Caco-2 (cell line): ENCODE data around the gene THADA. TPM values are rescaled to one million over a fixed set of nuclear protein-coding genes. Genes with fewer than 3 reads are reported as not detected.
A peak's percentile ranks its signal among the peaks of the same experiment; 100 is the strongest.

Source experiments
- BruUV-seq: library from RNA; stranded (reverse); fragments of 400-500 nt; replicated peaks from 2 replicates; lab custom pipeline; 2021; lab: Mats Ljungman, UMichigan
- CTCF ChIA-PET: fragments of 300-600 bp; sonication (Branson Sonifier 250); formaldehyde crosslinking; loops from one replicate; lab custom pipeline; 2022; ENCODE audit warnings: antibody characterized with exemption; lab: Charles Lee
- POLR2A ChIA-PET: fragments of 300-600 bp; sonication (Branson Sonifier 250); formaldehyde crosslinking; loops from one replicate; lab custom pipeline; 2022; ENCODE audit warnings: antibody characterized with exemption; lab: Charles Lee
- DNase-seq, 2 experiments: peaks; one replicate each; pipeline versions ENCODE4 v3.0.0 to v3.0.0-alpha.2; 2020 to 2022
- H3K27me3 ChIP-seq: replicated peaks from 2 replicates; pipeline ENCODE4 v1.6.0; 2011; ENCODE audit warnings: low read length; ENCODE audit not compliant: control insufficient read depth, insufficient read depth
- H3K36me3 ChIP-seq: 2 replicates; pipeline ENCODE4 v1.5.1; 2011; ENCODE audit warnings: low read length; ENCODE audit not compliant: control insufficient read depth, insufficient read depth
- H3K4me1 ChIP-seq: fragments of 250-450 bp; sonication (Bioruptor Pico); 2 replicates; pipeline ENCODE4 v1.5.1; 2020; ENCODE audit warnings: mild to moderate bottlenecking
- H3K4me3 ChIP-seq: 2 replicates; pipeline ENCODE4 v1.5.1; 2011; ENCODE audit warnings: low read depth, mild to moderate bottlenecking, control low read depth, low read length
- H3K9me3 ChIP-seq: fragments of 250-450 bp; sonication (Bioruptor Pico); 2 replicates; pipeline ENCODE4 v1.5.1; 2020; ENCODE audit warnings: mild to moderate bottlenecking, moderate library complexity
- H3K27ac Mint-ChIP-seq: one replicate; pipeline ENCODE4 v1.8.0; 2022; ENCODE audit warnings: mixed read lengths; ENCODE audit not compliant: unreplicated experiment
- H3K27me3 Mint-ChIP-seq: one replicate; pipeline ENCODE4 v1.8.0; 2022; ENCODE audit warnings: mixed read lengths; ENCODE audit not compliant: insufficient read depth, unreplicated experiment
- H3K36me3 Mint-ChIP-seq: one replicate; pipeline ENCODE4 v1.8.0; 2022; ENCODE audit warnings: mild to moderate bottlenecking, mixed read lengths; ENCODE audit not compliant: insufficient read depth, unreplicated experiment
- H3K4me1 Mint-ChIP-seq: one replicate; pipeline ENCODE4 v1.8.0; 2022; ENCODE audit warnings: low read depth, mixed read lengths; ENCODE audit not compliant: unreplicated experiment
- H3K4me3 Mint-ChIP-seq: one replicate; pipeline ENCODE4 v1.8.0; 2022; ENCODE audit warnings: mild to moderate bottlenecking, moderate library complexity, mixed read lengths; ENCODE audit not compliant: unreplicated experiment
- H3K9me3 Mint-ChIP-seq: one replicate; pipeline ENCODE4 v1.8.0; 2022; ENCODE audit warnings: mixed read lengths; ENCODE audit not compliant: unreplicated experiment
- intact Hi-C: fragments of 100-400 bp; cut with micrococcal nuclease; formaldehyde crosslinking; loops from one replicate; pipeline ENCODE4 v1.10.0; 2022; ENCODE audit not compliant: unreplicated experiment
- total RNA-seq: library from RNA; stranded (reverse); gene quantifications from 2 replicates; pipeline ENCODE4 v1.2.3, GENCODE V29; 2022
- TF ChIP-seq, protein P1 (sequence below), 2 experiments: fragments of 200-600 bp in 1 of 2; IDR thresholded peaks; 1 replicate in 1 of 2; 2 replicates in 1 of 2; pipeline versions ENCODE4 v1.5.1 to v1.8.0; 2011 to 2022; ENCODE audit warnings: antibody characterized with exemption in 1 of 2, control low read depth in 1 of 2, inconsistent platforms in 1 of 2, low read depth in 1 of 2, low read length in 1 of 2, mild to moderate bottlenecking in 1 of 2, moderate library complexity in 1 of 2; ENCODE audit not compliant: insufficient read depth in 1 of 2, severe bottlenecking in 1 of 2, unreplicated experiment in 1 of 2

THADA gene
- total RNA-seq, 1 experiment from 2014 or later = 33.8 TPM

GRCh38 chr2:43429369-43429768, 166.5 kb downstream of the THADA start:
- Mint-ChIP-seq H3K4me3 (no peak overlapping the region), H3K4me1 (peaks cover 24% of the 10 kb centered on the region), H3K9me3 (peaks cover 9% of the 10 kb centered on the region), H3K27me3 (no peaks in the 10 kb centered on the region), H3K36me3 (peaks cover 30% of the 10 kb centered on the region), H3K27ac (peak overlapping the region; percentile 59)
- Histone ChIP-seq H3K4me3 (no peak overlapping the region), H3K4me1 (peaks cover 38% of the 10 kb centered on the region), H3K27me3 (no peaks in the 10 kb centered on the region), H3K36me3 (no peaks in the 10 kb centered on the region), H3K9me3 (no peaks in the 10 kb centered on the region)
- intact Hi-C loops = no loop called here
- TF ChIP-seq, protein P1, sequence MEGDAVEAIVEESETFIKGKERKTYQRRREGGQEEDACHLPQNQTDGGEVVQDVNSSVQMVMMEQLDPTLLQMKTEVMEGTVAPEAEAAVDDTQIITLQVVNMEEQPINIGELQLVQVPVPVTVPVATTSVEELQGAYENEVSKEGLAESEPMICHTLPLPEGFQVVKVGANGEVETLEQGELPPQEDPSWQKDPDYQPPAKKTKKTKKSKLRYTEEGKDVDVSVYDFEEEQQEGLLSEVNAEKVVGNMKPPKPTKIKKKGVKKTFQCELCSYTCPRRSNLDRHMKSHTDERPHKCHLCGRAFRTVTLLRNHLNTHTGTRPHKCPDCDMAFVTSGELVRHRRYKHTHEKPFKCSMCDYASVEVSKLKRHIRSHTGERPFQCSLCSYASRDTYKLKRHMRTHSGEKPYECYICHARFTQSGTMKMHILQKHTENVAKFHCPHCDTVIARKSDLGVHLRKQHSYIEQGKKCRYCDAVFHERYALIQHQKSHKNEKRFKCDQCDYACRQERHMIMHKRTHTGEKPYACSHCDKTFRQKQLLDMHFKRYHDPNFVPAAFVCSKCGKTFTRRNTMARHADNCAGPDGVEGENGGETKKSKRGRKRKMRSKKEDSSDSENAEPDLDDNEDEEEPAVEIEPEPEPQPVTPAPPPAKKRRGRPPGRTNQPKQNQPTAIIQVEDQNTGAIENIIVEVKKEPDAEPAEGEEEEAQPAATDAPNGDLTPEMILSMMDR (IDR thresholded peaks at IDR 0.05; ENCODE audit: insufficient read depth in 1 of 2, low read depth in 1 of 2, low read length in 1 of 2, severe bottlenecking in 1 of 2, unreplicated experiment in 1 of 2) = no peak
- ChIA-PET CTCF (no interaction called here), POLR2A (no interaction called here)
- no peak for DNase-seq
- no TSS peak for BruUV-seq

- no peak for DNase-seq
- Mint-ChIP-seq H3K9me3 (no peaks in the 10 kb centered on the region), H3K27me3 (no peaks in the 10 kb centered on the region), H3K4me1 (peaks cover 39% of the 10 kb centered on the region), H3K4me3 (no peak overlapping the region), H3K27ac (peak overlapping the region; percentile 66), H3K36me3 (peaks cover 24% of the 10 kb centered on the region)
- H3K9me3 ChIP-seq = no peaks in the 10 kb centered on the region
- no peak overlapping the region for H3K4me3 ChIP-seq
- CTCF ChIA-PET = interaction anchor here (1.2 kb wide), 1 partner anchor 9 kb away, joined by 7 read pairs; no protein-coding TSS in a partner anchor
- H3K36me3 ChIP-seq = no peaks in the 10 kb centered on the region
- peaks cover 59% of the 10 kb centered on the region for H3K4me1 ChIP-seq
- H3K27me3 ChIP-seq = no peaks in the 10 kb centered on the region
- TF ChIP-seq, protein P1 (IDR thresholded peaks at IDR 0.05; ENCODE audit: insufficient read depth in 1 of 2, low read depth in 1 of 2, low read length in 1 of 2, severe bottlenecking in 1 of 2, unreplicated experiment in 1 of 2) = no peak
- POLR2A ChIA-PET = interaction anchor here (0.8 to 1.6 kb wide), 3 partner anchors 9 to 202 kb away, joined by 3 to 6 read pairs (median 5); partner anchors contain the start of gene ZFP36L2
- BruUV-seq = TSS peak; percentile 95
- intact Hi-C loops = no loop called here
Measured at GRCh38 chr2:43427032-43427424, 168.8 kb downstream of the THADA start.

- peaks cover 39% of the 10 kb centered on the region for H3K4me1 Mint-ChIP-seq
- Histone ChIP-seq H3K9me3 (no peaks in the 10 kb centered on the region), H3K4me1 (peaks cover 65% of the 10 kb centered on the region), H3K36me3 (no peaks in the 10 kb centered on the region), H3K27me3 (no peaks in the 10 kb centered on the region), H3K4me3 (no peak overlapping the region)
- H3K27me3 Mint-ChIP-seq = no peaks in the 10 kb centered on the region
- intact Hi-C loops = no loop called here
- TF ChIP-seq, protein P1 (IDR thresholded peaks at IDR 0.05; ENCODE audit: insufficient read depth in 1 of 2, low read depth in 1 of 2, low read length in 1 of 2, severe bottlenecking in 1 of 2, unreplicated experiment in 1 of 2) = no peak
- ChIA-PET POLR2A (interaction anchor here (0.8 to 1.6 kb wide), 3 partner anchors 10 to 201 kb away, joined by 3 to 6 read pairs (median 5); partner anchors contain the start of gene ZFP36L2), CTCF (interaction anchor here (1.2 kb wide), 1 partner anchor 10 kb away, joined by 7 read pairs; no protein-coding TSS in a partner anchor)
- peak overlapping the region; percentile 10 for H3K4me3 Mint-ChIP-seq
- peak overlapping the region; percentile 66 for H3K27ac Mint-ChIP-seq
- H3K9me3 Mint-ChIP-seq = no peaks in the 10 kb centered on the region
- H3K36me3 Mint-ChIP-seq = peaks cover 24% of the 10 kb centered on the region
- peak; percentile 76 to 82 for DNase-seq
- no TSS peak for BruUV-seq
Measured at GRCh38 chr2:43426305-43427031, 169.4 kb downstream of the THADA start.
